Medulla oblongata (tissue), 1 donor: Measurements from ENCODE around the gene C7.
"Not testable (repeated sequence)": the region's sequence is repeated elsewhere in the genome, so short reads cannot be mapped to it uniquely, and the experiment has no call there.

Experiments used
- DNase-seq: peaks from one replicate; pipeline ENCODE4 v3.0.0-alpha.2; 2015; ENCODE audit errors: extremely low spot score

C7 gene

GRCh38 chr5:40909264-40909663 is at the start of gene C7:
Gene C7 (plus strand): TSS chr5:40909497. CDS start chr5:40909611, 114 bp downstream.
- no peak for DNase-seq

- no peak for DNase-seq
Measured at GRCh38 chr5:40860711-40861110, 48.6 kb upstream of the C7 start.

- DNase-seq, result not testable (repeated sequence)
Measured at GRCh38 chr5:40865004-40865403, 44.3 kb upstream of the C7 start.

- DNase-seq, result no peak
Measured at GRCh38 chr5:40866844-40867243, 42.5 kb upstream of the C7 start.

GRCh38 chr5:40869384-40869783 is 39.9 kb upstream of the C7 start:
- DNase-seq, result no peak

GRCh38 chr5:40871177-40871576 is 38.1 kb upstream of the C7 start:
- DNase-seq, result no peak

- not testable (repeated sequence) for DNase-seq
Measured at GRCh38 chr5:40872253-40872652, 37.0 kb upstream of the C7 start.

GRCh38 chr5:40873286-40873880 is 35.9 kb upstream of the C7 start:
- no peak for DNase-seq

GRCh38 chr5:40875958-40876357 is 33.3 kb upstream of the C7 start:
- DNase-seq, result no peak

GRCh38 chr5:40877371-40877988 is 31.8 kb upstream of the C7 start:
- DNase-seq, result no peak

GRCh38 chr5:40879163-40879942 is 29.9 kb upstream of the C7 start:
- peak; percentile 40 for DNase-seq

GRCh38 chr5:40882291-40882690 is 27.0 kb upstream of the C7 start:
- no peak for DNase-seq

- not testable (repeated sequence) for DNase-seq
Measured at GRCh38 chr5:40883051-40883450, 26.2 kb upstream of the C7 start.

GRCh38 chr5:40895440-40896425 is 13.6 kb upstream of the C7 start:
- not testable (repeated sequence) for DNase-seq

GRCh38 chr5:40904205-40904993 is 4.9 kb upstream of the C7 start:
- peak; percentile 70 for DNase-seq

GRCh38 chr5:40904994-40905306 is 4.3 kb upstream of the C7 start:
- no peak for DNase-seq

- DNase-seq, result no peak
Measured at GRCh38 chr5:40906351-40906751, 2.9 kb upstream of the C7 start.

GRCh38 chr5:40909723-40910122 is 426 bp downstream of the C7 start:
- DNase-seq, result no peak

- no peak for DNase-seq
Measured at GRCh38 chr5:40911266-40911665, 2.0 kb downstream of the C7 start.

- no peak for DNase-seq
Measured at GRCh38 chr5:40914835-40915234, 5.5 kb downstream of the C7 start.

- DNase-seq, result no peak
Measured at GRCh38 chr5:40915341-40915926, 6.1 kb downstream of the C7 start.
